SJCRH30 (cell line): Measurements from ENCODE around the gene DCDC1. TPM values are rescaled to one million over a fixed set of nuclear protein-coding genes. Genes with fewer than 3 reads are reported as not detected.

Source experiments
- DNase-seq, 2 experiments: peaks; one replicate each; pipeline ENCODE4 v3.0.0-alpha.2; 2015 to 2020
- H3K27ac ChIP-seq: fragments of 250-450 bp; sonication (Bioruptor Pico); 2 replicates; pipeline ENCODE4 v1.5.1; 2020; ENCODE audit warnings: mild to moderate bottlenecking, moderate library complexity
- H3K27me3 ChIP-seq: fragments of 250-450 bp; sonication (Bioruptor Pico); 2 replicates; pipeline ENCODE4 v1.5.1; 2020; ENCODE audit warnings: mild to moderate bottlenecking, moderate library complexity
- H3K36me3 ChIP-seq: fragments of 250-450 bp; sonication (Bioruptor Pico); 2 replicates; pipeline ENCODE4 v1.5.1; 2020; ENCODE audit warnings: mild to moderate bottlenecking, moderate library complexity
- H3K4me1 ChIP-seq: fragments of 250-450 bp; sonication (Bioruptor Pico); 2 replicates; pipeline ENCODE4 v1.5.1; 2020; ENCODE audit warnings: mild to moderate bottlenecking, moderate library complexity
- H3K4me3 ChIP-seq: fragments of 250-450 bp; sonication (Bioruptor Pico); 2 replicates; pipeline ENCODE4 v1.5.1; 2020; ENCODE audit warnings: mild to moderate bottlenecking, moderate library complexity
- H3K9me3 ChIP-seq: fragments of 250-450 bp; sonication (Bioruptor Pico); replicated peaks from 2 replicates; pipeline ENCODE4 v1.5.1; 2020; ENCODE audit warnings: mild to moderate bottlenecking, moderate library complexity
- total RNA-seq: library from RNA; depleted of rRNA; stranded (reverse); fragments of >200 nt; shearing (Covaris generic); gene quantifications from 2 replicates; pipeline ENCODE4 v1.2.3, GENCODE V29; 2014; rRNA removed

DCDC1 gene, protein sequence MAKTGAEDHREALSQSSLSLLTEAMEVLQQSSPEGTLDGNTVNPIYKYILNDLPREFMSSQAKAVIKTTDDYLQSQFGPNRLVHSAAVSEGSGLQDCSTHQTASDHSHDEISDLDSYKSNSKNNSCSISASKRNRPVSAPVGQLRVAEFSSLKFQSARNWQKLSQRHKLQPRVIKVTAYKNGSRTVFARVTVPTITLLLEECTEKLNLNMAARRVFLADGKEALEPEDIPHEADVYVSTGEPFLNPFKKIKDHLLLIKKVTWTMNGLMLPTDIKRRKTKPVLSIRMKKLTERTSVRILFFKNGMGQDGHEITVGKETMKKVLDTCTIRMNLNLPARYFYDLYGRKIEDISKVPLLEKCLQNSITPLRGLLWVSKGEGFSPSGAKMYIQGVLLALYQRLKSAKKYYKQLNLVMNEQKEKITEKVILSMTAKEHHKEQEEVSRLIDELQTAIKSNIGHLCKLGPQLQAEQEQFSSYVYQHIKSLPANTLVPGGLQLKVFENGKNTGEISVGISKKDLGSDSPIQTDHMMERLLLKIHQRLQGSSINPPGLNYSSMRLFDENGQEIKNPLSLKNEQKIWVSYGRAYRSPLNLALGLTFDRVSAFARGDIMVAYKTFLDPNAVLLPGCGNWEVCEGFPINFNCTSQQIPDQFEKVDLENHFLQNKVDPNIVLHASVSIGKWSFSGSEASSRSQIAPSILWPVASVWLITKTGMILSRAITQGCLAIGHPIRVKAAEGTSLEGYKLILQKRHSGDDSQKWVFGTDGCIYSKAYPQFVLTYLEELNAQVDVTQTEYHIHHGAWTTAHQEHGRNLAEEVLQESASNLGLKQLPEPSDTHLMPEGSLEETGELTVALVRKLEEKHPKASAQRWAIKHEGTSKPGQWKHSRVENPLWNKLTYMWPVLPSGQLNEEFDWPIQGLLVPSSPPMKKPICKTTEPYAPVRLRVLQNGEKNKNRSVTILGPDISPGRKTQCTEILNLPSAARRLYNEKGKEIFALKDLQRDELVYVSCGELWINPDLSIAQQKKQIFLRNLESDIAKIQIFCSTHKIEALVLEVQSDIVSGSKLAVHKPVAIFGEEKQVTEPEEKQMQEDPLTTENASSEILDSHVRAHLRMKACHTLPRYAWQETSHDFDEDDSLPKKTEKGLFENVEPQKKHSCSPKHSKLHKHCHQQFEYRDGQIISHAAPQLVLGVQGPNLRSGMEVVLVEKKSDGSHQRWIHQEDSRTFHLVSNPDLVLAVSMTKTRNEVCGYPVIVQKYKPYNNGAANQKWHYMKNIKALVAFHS (N-terminal part only)
- 0.08 and 0.12 TPM in 2 replicates for total RNA-seq

DNA sequence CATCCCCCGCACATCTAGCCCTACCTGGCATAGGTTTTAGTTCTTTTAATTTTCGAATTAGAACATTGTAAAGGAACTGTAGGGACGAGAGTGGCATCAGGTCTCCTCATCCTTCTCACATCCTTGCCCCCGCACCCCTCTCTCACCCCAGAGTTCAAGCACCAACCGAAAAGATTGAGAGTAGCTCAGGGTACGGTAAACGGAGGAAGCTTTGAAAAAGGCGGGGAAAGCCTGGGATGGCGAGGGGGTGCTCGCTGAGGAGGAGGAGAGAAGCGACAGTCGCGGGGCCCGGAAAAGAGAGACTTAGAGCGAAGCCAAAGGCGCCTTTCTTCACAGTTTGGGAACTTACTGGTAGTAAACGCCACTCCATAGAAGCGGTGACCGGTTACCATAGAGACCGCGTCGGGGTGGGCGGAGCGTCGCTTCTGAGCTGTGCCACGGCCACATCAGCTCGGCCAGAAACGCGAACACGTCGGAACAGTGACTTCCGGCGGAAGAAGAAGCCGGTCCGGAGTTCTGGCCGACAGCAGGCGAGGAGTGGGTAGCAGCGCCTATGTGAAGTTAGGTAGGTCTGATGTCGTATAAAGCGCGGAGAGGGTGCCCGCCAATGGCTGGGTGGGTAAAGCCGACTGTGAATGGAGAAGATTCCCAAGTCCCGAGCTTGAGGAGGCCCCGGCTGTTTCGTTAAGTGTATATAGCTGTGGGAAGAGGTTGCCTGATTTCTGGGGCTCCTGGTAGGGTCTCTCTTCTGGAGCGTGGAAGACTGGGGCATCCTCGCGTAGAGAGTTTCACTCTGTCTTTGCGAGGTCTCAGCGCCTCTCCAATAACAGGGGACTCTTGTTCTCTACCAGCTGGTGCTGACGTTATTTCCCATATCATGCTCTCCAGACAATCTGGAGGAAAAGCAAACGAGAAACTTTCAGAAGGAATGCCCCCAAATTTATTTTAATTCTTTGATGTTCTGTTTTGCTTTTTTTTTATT, at the start of gene DCDC1, which contains the start of gene DNAJC24:
DCDC1 (minus strand) TSS at position 392 of the 982 bp plus-strand sequence. CDS start 41,459 bp downstream, outside the sequence.
DNAJC24 (plus strand) TSS at position 513 of the 982 bp plus-strand sequence. CDS start 889 bp downstream, outside the sequence.
- Histone ChIP-seq H3K27ac (peak within 1 kb of the TSS; percentile 68), H3K36me3 (no peaks in the 10 kb centered on the region), H3K4me1 (no peaks in the 10 kb centered on the region), H3K9me3 (no peaks in the 10 kb centered on the region), H3K4me3 (peak within 1 kb of the TSS; percentile 76), H3K27me3 (no peaks in the 10 kb centered on the region)
- peak; percentile 92 to 94 for DNase-seq

- Histone ChIP-seq H3K9me3 (no peaks in the 10 kb centered on the region), H3K27ac (no peak overlapping the region), H3K27me3 (no peaks in the 10 kb centered on the region), H3K4me1 (no peaks in the 10 kb centered on the region), H3K36me3 (peaks cover under 1% of the 10 kb centered on the region; the same call in 1 of the 2 replicates), H3K4me3 (no peak overlapping the region)
- DNase-seq, result no peak
Observed at GRCh38 chr11:31419138-31419537, 49.6 kb upstream of the DCDC1 start.

DNA sequence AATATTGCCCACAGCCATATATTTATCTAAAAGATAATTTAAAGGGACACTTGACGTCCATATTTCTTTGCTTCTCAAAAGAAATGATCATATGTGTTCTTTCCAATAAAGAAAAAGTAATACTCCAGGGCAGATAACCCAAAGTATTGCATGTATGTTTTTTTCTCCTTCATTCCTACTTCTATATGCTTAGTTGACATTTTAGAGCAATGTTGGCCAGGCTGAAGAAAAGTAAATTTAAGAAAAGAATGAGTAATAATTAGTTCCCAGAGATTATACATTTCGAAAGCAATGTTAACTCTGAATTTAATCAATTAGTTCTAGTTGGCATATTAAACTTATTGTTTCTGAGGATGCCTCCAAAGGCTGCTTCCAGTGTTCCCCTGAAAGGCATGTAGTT, 48.3 kb upstream of the DCDC1 start:
- Histone ChIP-seq H3K4me3 (no peak overlapping the region), H3K27ac (no peak overlapping the region), H3K27me3 (no peaks in the 10 kb centered on the region), H3K9me3 (no peaks in the 10 kb centered on the region), H3K36me3 (no peaks in the 10 kb centered on the region), H3K4me1 (no peaks in the 10 kb centered on the region)
- DNase-seq, result no peak

- Histone ChIP-seq H3K36me3 (no peaks in the 10 kb centered on the region), H3K27ac (no peak overlapping the region), H3K9me3 (no peaks in the 10 kb centered on the region), H3K4me1 (no peaks in the 10 kb centered on the region), H3K4me3 (no peak overlapping the region), H3K27me3 (no peaks in the 10 kb centered on the region)
- DNase-seq, result no peak
Observed at GRCh38 chr11:31417357-31417756, 47.8 kb upstream of the DCDC1 start.

DNA sequence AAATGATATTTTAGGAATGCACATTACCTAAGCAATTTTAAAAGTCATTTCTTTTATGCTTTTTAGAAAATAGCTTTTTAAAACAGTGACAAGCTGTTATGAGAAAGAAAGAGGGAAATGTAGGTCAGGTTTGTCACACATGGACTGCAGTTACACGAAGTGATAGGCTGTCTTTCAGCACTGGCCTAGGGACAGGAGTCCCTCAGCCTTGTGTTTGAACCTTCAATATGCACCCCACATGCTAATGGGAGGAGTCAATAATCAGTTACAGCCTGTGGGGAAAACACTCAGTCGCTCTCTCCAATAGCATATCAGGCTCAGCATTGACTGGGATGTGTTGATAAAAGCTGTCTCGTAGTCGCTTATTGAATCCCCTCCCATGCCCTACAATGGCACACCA, 45.9 kb upstream of the DCDC1 start:
- no peak overlapping the region for H3K4me3 ChIP-seq

GRCh38 chr11:31414338-31414737, 44.8 kb upstream of the DCDC1 start:
- DNase-seq, result no peak
- H3K4me1 ChIP-seq, result no peaks in the 10 kb centered on the region
- no peaks in the 10 kb centered on the region for H3K36me3 ChIP-seq
- H3K27ac ChIP-seq, result no peak overlapping the region
- H3K9me3 ChIP-seq, result no peaks in the 10 kb centered on the region
- H3K27me3 ChIP-seq, result no peaks in the 10 kb centered on the region
- H3K4me3 ChIP-seq, result no peak overlapping the region

More for the DNA sequence above, 45.9 kb upstream of the DCDC1 start:
- H3K27ac ChIP-seq, result no peak overlapping the region
- H3K4me1 ChIP-seq, result no peaks in the 10 kb centered on the region
- H3K27me3 ChIP-seq, result no peaks in the 10 kb centered on the region
- no peaks in the 10 kb centered on the region for H3K9me3 ChIP-seq
- no peak for DNase-seq
- no peaks in the 10 kb centered on the region for H3K36me3 ChIP-seq

DNA sequence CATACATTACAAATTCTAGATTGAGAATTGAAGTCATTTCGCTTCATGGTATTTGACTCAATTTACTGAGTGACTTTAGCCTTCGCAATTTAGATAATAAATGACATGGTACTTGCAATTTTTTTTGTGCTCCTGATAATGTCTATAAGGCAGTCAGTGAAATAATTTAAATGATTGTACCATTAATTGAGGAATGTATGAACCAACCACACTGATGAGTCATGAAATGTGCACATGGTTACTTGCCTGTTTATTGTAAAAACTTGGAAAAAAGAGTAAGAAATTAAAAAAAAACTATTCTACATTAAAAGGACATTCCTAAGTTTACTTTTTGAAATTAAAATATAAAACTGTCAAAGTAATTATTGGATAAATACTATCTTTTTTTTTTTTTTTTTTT, 43.4 kb upstream of the DCDC1 start:
- no peak for DNase-seq
- Histone ChIP-seq H3K36me3 (no peaks in the 10 kb centered on the region), H3K4me3 (no peak overlapping the region), H3K9me3 (no peaks in the 10 kb centered on the region), H3K27me3 (no peaks in the 10 kb centered on the region), H3K27ac (no peak overlapping the region), H3K4me1 (no peaks in the 10 kb centered on the region)

- Histone ChIP-seq H3K4me1 (no peaks in the 10 kb centered on the region), H3K27ac (no peak overlapping the region), H3K9me3 (no peaks in the 10 kb centered on the region), H3K27me3 (no peaks in the 10 kb centered on the region), H3K36me3 (no peaks in the 10 kb centered on the region), H3K4me3 (no peak overlapping the region)
- DNase-seq, result no peak
Observed at GRCh38 chr11:31408201-31408600, 38.7 kb upstream of the DCDC1 start.

GRCh38 chr11:31404614-31405013, 35.1 kb upstream of the DCDC1 start:
- no peaks in the 10 kb centered on the region for H3K36me3 ChIP-seq
- no peaks in the 10 kb centered on the region for H3K9me3 ChIP-seq
- H3K4me1 ChIP-seq, result no peaks in the 10 kb centered on the region
- no peak for DNase-seq
- H3K27ac ChIP-seq, result no peak overlapping the region
- H3K27me3 ChIP-seq, result no peaks in the 10 kb centered on the region
- no peak overlapping the region for H3K4me3 ChIP-seq

GRCh38 chr11:31397239-31397834, 27.8 kb upstream of the DCDC1 start:
- Histone ChIP-seq H3K4me3 (no peak overlapping the region), H3K4me1 (no peaks in the 10 kb centered on the region), H3K9me3 (no peaks in the 10 kb centered on the region), H3K27me3 (no peaks in the 10 kb centered on the region), H3K36me3 (no peaks in the 10 kb centered on the region), H3K27ac (no peak overlapping the region)
- DNase-seq, result peak in 1 of 2 experiments; percentile 37

DNA sequence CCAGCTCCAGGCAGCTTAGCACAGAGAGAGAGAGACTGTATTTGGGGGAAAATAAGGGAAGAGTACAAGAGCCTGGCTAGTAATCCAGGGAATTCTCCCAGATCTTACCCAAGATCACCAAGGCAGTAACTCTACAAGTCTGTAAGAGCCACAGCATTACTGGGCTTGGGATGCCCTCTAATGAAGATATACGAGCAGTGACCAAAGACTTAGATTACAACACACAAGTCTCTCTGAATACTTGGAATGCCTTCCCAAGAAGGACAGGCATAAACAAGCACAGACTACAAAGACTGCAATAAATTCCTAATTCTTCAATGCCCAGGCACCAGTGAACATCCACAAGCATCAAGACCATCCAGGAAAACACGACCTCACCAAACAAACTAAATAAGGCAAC, 17.8 kb upstream of the DCDC1 start:
- no peak overlapping the region for H3K27ac ChIP-seq
- DNase-seq, result no peak
- no peaks in the 10 kb centered on the region for H3K4me1 ChIP-seq
- H3K27me3 ChIP-seq, result no peaks in the 10 kb centered on the region
- H3K9me3 ChIP-seq, result no peaks in the 10 kb centered on the region
- no peak overlapping the region for H3K4me3 ChIP-seq
- no peaks in the 10 kb centered on the region for H3K36me3 ChIP-seq

GRCh38 chr11:31383116-31383515, 13.6 kb upstream of the DCDC1 start:
- no peak overlapping the region for H3K27ac ChIP-seq
- no peak for DNase-seq
- H3K4me3 ChIP-seq, result no peak overlapping the region
- H3K27me3 ChIP-seq, result no peaks in the 10 kb centered on the region
- no peaks in the 10 kb centered on the region for H3K9me3 ChIP-seq
- no peaks in the 10 kb centered on the region for H3K4me1 ChIP-seq
- no peaks in the 10 kb centered on the region for H3K36me3 ChIP-seq

DNA sequence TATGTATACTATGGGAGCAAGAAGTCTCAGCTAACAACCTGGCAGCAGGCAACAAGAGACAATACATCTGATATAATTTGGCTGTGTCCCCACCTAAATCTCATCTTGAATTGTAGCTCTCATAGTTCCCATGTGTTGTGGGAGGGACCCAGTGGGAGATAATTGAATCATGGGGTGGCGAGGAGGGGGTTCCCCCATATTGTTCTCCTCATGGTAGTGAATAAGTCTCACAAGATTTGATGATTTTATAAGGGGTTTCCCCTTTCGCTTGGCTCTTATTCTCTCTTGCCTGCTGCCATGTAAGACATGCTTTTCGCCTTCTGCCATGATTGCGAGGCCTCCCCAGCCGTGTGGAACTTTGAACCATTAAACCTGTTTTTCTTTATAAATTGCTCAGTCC, 6.3 kb upstream of the DCDC1 start:
- no peaks in the 10 kb centered on the region for H3K4me1 ChIP-seq
- DNase-seq, result no peak
- no peak overlapping the region for H3K4me3 ChIP-seq
- H3K27ac ChIP-seq, result no peak overlapping the region
- H3K27me3 ChIP-seq, result no peaks in the 10 kb centered on the region
- H3K36me3 ChIP-seq, result no peaks in the 10 kb centered on the region
- H3K9me3 ChIP-seq, result no peaks in the 10 kb centered on the region
